HG03460 (cell line): ENCODE measurements around the gene NF1.
"Not testable (repeated sequence)": the region's sequence is repeated elsewhere in the genome, so short reads cannot be mapped to it uniquely, and the experiment has no call there.

Experiments
- ATAC-seq: cut with Tn5 transposase; IDR thresholded peaks from one replicate; pipeline ENCODE4 v1.9.1; 2021; ENCODE audit not compliant: unreplicated experiment

Gene NF1

DNA sequence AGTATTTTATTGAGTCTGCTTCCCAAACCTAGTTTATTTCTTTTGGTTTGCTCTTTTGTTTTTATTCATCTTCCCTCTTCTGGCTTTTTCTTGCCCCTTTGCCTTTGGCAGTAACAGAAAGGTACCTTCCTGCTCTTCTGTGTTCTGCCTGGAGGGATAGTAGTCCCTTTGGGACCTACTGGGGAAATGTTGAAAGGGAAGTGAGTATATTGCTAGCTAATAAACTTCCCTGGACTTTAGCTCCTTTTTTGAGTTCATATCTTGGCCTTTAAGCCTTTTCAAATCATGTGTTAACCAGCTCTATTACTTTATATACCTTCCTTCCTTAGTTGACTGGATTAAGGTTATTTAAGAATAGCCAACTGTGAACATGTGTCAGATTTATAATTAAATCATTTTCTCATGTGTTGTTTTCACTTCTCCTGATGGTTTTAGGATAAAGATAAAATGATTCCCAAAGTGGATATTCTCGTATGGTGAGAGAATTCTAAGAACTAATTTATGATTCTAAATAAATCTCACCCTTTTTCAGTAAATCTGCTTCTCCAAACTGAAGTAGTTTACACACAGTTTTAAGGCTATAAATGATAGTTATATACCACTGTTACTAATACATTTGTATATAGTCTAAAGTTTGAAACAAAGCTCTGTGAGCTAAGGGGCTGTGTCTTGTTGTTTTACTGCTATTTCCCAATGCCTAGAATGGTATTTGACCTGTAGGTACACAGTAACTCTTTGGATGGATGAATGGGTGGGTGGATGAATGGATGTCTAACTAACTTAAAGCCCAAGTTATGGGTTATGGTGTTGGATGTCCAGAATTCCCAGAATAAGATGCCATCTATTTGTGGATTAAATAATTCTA, 156.6 kb downstream of the NF1 start:
- ATAC-seq: no peak

- no peak for ATAC-seq
Measured at GRCh38 chr17:31251970-31252328, 157.2 kb downstream of the NF1 start.

DNA sequence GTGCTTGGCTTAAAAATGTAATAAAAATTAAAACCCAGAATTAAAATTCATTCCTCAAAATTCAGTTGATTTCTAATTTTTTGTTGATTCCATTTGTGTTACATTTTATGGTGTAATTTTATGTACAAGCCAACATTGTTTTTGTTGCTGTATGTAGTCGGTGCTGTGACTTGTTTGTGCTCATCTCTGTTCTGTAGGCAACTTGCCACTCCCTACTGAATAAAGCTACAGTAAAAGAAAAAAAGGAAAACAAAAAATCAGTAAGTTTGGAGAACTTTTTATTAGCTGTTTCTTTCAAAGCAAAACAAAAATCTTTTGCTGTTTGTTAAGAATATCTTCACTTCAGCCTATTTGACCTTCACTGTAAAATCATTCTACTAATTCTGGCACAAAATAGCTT, 158.0 kb downstream of the NF1 start:
- ATAC-seq: no peak

DNA sequence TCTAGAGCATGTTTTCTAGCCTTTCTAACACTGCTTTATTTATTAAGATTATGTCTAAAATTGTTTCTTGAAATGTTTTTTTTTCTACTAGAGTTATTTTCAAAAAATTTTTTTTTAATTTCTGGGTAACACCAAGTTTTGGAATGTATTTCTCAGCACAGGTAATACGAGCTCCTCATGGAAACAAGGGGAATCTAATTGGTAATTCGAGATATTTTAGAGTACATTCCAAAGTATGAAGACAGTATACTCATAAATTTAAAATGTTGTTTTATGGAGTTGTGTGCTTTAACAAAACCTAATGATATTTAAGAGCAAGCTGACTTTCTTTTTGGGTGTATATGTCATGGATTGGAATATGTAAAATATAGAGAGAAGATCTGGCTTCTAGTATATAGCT, 159.9 kb downstream of the NF1 start:
- ATAC-seq: no peak

DNA sequence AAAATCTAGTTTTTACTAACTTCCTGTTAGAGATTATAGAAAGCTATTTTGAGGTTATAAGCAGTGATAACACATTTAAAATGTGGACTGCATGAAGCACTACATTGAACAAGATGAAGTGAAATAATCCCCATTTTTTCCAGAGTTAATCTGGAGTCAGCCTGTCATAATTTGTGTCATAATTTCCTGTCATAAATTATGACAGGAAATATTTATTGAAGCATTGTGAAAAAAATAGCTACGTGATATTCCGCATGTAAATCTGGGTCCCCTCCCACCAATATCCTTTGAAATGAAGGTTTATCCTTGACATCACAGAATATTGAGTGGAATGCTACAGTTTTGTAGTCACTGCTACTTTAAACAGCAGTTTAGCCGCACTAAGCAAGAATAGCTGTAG, 162.2 kb downstream of the NF1 start:
- no peak for ATAC-seq

DNA sequence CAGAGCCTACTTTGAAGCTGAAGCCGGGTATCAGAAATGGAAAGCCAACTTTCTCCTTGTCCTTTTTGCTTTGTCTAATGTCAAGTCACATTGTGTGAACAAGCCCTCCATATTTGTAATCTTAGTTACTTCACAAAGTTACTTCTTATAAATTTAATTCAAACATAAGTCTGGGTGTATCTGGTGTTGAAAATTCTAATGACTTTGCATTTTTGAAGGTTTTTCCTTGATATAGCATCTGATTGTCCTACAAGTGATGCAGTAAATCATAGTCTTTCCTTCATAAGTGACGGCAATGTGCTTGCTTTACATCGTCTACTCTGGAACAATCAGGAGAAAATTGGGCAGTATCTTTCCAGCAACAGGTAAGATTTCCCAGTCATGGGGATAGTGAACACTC, 165.4 kb downstream of the NF1 start:
- ATAC-seq: no peak

DNA sequence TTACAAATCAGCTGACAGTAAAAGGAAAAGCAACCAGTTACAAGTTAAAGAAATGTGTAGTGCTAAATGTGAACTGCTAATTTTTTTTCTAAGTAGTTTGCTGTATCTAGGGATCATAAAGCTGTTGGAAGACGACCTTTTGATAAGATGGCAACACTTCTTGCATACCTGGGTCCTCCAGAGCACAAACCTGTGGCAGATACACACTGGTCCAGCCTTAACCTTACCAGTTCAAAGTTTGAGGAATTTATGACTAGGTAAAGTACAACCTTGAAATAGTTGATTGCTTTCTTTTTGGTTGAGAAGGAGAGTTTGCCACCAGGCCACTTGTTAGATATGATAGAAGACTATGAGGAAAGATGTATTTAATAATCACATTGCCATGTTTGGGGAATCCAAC, 166.8 kb downstream of the NF1 start:
- no peak for ATAC-seq

DNA sequence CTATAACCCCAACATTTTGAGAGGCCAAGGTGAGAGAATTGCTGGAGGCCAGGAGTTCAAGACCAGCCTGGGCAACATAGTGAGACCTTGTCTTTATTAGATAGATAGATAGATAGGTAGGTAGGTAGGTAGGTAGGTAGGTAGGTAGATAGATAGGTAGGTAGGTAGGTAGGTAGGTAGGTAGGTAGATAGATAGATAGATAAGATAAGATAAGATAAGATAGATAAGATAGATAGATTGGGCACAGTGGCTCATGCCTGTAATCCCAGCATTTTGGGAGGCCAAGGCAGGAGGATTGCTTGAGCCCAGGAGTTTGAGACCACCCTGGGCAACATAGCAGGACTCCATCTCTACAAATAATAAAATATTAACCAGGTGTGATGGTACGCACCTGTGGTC, 168.1 kb downstream of the NF1 start:
- ATAC-seq: not testable (repeated sequence)

GRCh38 chr17:31266042-31266441, 171.3 kb downstream of the NF1 start:
- no peak for ATAC-seq

- ATAC-seq: no peak
Measured at GRCh38 chr17:31269036-31269577, 174.3 kb downstream of the NF1 start.

- no peak for ATAC-seq
Measured at GRCh38 chr17:31269578-31269983, 174.8 kb downstream of the NF1 start.

GRCh38 chr17:31272236-31272635, 177.5 kb downstream of the NF1 start:
- no peak for ATAC-seq

GRCh38 chr17:31272803-31273202, 178.0 kb downstream of the NF1 start:
- no peak for ATAC-seq

- ATAC-seq: no peak
Measured at GRCh38 chr17:31273516-31273915, 178.7 kb downstream of the NF1 start.

DNA sequence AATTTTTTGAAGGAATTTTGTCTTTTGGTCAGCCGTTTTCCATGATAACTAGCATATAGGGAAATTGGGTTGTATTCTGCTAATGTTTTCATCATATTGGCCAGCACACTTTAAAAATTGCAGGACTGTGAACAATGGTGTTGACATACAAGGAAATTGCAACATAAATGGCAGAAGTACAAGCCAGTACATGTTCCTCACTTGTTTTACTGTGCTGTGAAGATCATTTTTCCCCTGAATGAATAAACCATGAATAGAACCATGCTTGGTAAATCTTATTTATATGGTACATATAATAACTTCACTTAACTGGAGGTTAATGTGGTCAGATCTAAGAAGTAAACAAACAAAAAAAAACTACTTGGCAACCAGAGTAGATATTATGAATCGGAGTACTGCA, 179.5 kb downstream of the NF1 start:
- ATAC-seq: no peak

DNA sequence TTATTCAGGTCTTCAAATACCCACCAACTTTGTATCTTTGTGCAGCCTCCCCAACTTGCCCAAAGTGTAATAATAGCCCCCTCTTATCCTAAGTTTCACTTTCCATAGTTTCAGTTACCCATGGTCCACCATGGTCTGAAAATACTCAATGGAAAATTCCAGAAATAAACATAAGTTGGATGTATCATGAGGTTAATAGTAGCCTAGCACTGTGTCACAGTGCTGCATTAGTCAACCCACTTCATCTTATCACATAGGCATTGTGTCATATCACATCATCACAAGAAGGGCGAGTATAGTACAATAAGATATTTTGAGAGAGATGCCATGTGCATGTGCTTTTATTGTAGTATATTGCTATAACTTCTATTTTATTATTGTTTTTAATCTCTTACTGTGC, 180.3 kb downstream of the NF1 start:
- no peak for ATAC-seq

DNA sequence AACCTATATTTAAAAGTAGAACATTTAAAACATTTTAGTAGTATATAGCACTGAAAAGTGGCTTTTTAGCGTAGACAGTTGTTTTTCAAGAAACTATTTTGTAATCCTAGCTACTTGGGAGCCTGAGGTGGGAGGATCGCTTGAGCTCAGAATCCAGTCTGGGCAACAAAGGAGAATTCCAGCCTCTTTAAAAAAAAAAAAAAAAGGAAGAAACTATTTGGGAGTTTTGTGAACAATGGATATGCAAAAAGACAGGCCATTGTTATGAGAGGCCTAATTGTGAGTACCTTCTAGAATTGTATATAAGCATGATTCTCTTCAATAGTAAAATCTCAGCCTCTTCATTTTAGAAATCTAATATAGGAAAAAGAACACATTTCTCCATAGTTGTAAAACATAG, 184.6 kb downstream of the NF1 start:
- no peak for ATAC-seq

DNA sequence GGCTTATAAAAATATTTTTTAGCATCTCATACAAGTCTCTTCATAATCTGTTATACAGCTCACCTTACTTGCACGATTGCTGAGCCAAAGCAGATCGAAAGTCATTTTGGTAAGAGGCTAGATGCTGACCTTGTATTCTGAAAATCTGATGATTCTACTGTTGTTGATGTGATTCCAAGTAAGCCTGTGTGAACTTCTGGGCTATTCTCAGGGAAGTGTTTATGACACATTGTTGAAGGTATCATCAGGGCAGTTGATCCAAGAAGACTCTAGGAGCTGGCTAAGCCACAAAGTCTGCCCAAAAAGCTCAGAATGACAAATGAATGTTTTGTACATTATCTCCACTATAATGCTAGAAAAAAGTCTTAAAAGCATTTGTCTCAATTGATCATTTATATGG, 186.3 kb downstream of the NF1 start:
- no peak for ATAC-seq

DNA sequence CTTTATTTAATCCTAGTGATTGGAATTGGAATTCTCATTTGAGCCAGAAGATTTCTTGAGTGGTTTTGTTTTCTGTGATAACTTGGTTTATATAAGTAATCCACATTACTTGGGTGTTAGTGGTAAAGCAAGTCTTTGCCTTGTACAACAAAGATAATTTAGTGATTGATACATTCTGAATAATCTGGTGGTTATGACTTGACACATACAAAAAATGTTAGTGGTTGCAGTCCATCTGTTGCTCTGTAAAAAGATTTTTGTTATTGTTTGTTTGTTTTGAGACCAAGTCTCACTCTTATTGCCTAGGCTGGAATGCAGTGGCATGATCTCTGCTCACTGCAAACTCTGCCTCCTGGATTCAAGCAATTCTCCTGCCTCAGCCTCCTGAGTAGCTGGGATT, 189.1 kb downstream of the NF1 start:
- ATAC-seq: no peak

DNA sequence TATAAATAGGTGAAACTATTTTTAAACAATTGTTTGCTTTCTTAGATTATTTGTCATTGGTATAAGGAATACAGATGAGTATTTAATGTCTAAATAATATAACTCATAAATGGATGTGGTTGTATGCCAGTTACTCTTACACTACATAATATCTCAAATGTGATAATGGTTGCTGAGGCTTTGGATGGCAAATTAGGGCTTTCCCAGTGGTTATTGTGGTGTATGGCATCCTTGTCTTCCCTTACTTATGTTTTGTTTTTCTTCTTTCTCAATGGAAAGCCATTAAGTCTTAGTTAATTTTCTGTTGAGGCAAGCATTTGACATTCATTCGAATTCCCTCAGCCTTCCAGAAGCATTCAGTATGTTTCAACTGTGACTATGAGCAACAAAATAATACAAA, 191.8 kb downstream of the NF1 start:
- no peak for ATAC-seq

- not testable (repeated sequence) for ATAC-seq
Measured at GRCh38 chr17:31287932-31288331, 193.2 kb downstream of the NF1 start.

DNA sequence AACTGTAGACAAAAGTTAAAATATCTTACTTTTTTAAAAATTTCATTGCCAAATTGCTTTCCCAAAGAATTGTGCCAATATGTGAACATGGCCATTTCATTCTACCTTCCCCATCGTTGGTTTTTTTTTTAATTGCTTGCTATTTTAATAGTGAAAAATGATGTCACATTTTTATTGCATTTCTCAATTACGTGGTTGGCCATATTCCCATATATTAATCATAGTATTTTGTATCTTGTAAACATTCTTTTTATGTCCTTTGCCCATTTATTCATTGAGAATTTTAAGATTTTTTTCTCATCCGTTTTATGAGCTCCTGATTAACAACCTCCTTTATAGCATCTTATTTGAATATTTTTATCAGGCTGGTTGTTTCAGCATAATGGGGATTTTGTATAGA, 195.0 kb downstream of the NF1 start:
- ATAC-seq: no peak

- ATAC-seq: no peak
Measured at GRCh38 chr17:31291820-31292219, 197.0 kb downstream of the NF1 start.
